SK-N-SH treated with all-trans-retinoic acid at 6 μM for 48 hours (cell line): ENCODE measurements around the gene KLHL35.

ENCODE experiments used
- GLIS3 ChIP-seq: fragments of 250-450 bp; sonication (Bioruptor Pico); IDR thresholded peaks from 2 replicates; pipeline ENCODE4 v1.5.0; 2020; ENCODE audit warnings: mild to moderate bottlenecking, moderate library complexity
- PATZ1 ChIP-seq: fragments of 250-450 bp; sonication (Bioruptor Pico); IDR thresholded peaks from 2 replicates; pipeline ENCODE4 v1.8.0; 2020; ENCODE audit warnings: mild to moderate bottlenecking, moderate library complexity, borderline replicate concordance
- ZFP30 ChIP-seq: fragments of 450-650 bp; formaldehyde crosslinking; IDR thresholded peaks from 2 replicates; pipeline ENCODE4 v1.5.0; 2022; ENCODE audit warnings: mild to moderate bottlenecking, moderate library complexity

DNA sequence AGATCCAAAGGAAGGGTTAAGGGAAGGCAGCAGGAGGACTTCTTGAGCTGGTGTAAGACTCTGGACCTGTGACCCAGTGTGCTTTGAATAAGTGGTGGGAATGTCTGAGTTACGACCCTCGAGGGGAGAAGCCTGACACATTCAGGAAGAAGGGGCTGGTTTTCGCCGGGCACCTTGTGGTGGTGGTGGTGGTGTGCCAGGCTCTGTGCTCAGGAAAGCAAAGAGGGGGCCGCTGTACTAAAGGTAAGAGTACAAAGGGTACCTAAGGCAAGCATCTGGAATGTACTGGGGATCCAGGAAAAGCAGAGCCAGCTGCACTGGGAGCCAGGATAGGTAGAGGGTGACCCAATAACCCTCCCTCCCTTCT, 6.3 kb downstream of the KLHL35 start:
- TF ChIP-seq ZFP30, result no peak
- no peak for TF ChIP-seq PATZ1 (CRISPR knock-in tag)
- TF ChIP-seq GLIS3 (CRISPR knock-in tag), result no peak
